WI38 (cell line): ENCODE results near the gene CROCC2.

ENCODE experiments used
- H3K4me3 ChIP-seq: 2 replicates; pipeline ENCODE4 v1.5.1; 2011; ENCODE audit warnings: low read depth, mild to moderate bottlenecking, control low read depth, low read length
- TF ChIP-seq, protein P1 (sequence below): IDR thresholded peaks from 2 replicates; pipeline ENCODE4 v1.5.1; 2012; ENCODE audit warnings: low read depth, mild to moderate bottlenecking, control low read depth, low read length

The CROCC2 gene

DNA sequence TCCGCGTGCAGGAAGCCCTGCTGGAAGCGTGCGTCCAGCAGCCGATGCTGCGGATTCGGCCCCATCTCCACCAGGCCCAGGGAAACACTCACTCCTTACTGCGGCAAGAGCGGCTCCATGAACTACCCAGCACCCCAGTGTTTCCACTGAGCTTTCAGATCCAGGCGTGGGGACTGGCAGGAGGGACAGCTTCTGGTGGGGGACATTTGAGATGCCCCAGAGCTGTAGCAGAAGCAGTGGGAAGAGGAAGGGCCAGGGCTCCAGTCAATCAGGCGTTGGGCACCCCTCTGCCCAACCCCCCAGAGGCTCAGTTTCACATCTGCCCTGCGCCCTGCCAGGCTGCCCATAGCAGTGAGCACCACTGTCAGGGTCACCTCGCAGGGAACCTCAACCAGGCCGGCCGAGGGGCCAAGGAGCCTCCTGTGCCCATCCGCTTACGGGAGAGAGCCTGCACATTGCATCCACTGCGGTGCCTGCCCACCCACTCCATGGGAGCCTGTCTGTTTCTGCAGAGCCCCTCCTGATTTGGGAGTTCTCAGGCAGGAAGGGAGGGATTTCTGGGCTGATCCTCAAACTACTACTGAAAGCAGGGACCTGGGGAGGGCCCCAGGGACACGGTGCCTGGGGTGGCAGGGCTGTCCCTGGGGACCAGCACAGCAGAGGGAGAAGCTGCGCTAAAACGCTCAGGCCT, 32.9 kb upstream of the CROCC2 start:
- TF ChIP-seq, protein P1, sequence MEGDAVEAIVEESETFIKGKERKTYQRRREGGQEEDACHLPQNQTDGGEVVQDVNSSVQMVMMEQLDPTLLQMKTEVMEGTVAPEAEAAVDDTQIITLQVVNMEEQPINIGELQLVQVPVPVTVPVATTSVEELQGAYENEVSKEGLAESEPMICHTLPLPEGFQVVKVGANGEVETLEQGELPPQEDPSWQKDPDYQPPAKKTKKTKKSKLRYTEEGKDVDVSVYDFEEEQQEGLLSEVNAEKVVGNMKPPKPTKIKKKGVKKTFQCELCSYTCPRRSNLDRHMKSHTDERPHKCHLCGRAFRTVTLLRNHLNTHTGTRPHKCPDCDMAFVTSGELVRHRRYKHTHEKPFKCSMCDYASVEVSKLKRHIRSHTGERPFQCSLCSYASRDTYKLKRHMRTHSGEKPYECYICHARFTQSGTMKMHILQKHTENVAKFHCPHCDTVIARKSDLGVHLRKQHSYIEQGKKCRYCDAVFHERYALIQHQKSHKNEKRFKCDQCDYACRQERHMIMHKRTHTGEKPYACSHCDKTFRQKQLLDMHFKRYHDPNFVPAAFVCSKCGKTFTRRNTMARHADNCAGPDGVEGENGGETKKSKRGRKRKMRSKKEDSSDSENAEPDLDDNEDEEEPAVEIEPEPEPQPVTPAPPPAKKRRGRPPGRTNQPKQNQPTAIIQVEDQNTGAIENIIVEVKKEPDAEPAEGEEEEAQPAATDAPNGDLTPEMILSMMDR = no peak
- H3K4me3 ChIP-seq = no peak overlapping the region

- TF ChIP-seq, protein P1 = no peak
- H3K4me3 ChIP-seq = no peak overlapping the region
These were observed 32.1 kb upstream of the CROCC2 start for GRCh38 chr2:240873805-240874714.

GRCh38 chr2:240874715-240875227, 31.4 kb upstream of the CROCC2 start:
- TF ChIP-seq, protein P1 = no peak
- no peak overlapping the region for H3K4me3 ChIP-seq

GRCh38 chr2:240875228-240876034, 30.7 kb upstream of the CROCC2 start:
- TF ChIP-seq, protein P1 = no peak
- no peak overlapping the region for H3K4me3 ChIP-seq

DNA sequence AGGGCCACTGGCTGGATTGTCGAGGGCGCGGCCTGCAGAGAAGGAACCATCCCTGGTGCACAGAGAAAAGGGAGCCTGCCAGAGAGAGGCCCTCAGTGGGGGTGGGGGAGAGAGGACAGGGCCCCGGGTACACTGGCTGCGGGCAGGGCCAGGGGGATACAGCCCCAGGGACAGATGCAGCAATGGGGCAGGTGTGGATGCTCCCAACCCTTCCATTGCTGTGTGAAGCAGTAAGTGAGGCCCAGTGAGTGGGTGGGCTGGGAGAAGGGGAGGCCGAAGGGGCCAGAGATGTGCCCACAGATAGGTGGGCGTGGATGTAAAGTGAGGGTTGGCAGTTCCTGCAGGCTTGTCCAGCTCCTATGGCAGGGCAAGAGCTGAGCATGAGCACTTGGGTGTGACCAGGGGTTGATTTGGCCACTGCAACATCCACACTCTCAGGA, 30.1 kb upstream of the CROCC2 start:
- H3K4me3 ChIP-seq = no peak overlapping the region
- TF ChIP-seq, protein P1 = no peak

GRCh38 chr2:240876475-240877251, 29.5 kb upstream of the CROCC2 start:
- no peak overlapping the region for H3K4me3 ChIP-seq
- TF ChIP-seq, protein P1 = no peak
